GM21619 (cell line): Measurements from ENCODE around the gene SIDT2.
"Not testable (repeated sequence)": the region's sequence is repeated elsewhere in the genome, so short reads cannot be mapped to it uniquely, and the experiment has no call there.

Source experiments
- ATAC-seq: cut with Tn5 transposase; IDR thresholded peaks from one replicate; pipeline ENCODE4 v1.9.1; 2021; ENCODE audit not compliant: unreplicated experiment

SIDT2 gene

GRCh38 chr11:117202386-117203068 is 24.0 kb downstream of the SIDT2 start:
- ATAC-seq: no peak

- no peak for ATAC-seq
Observed at GRCh38 chr11:117203069-117203407, 24.5 kb downstream of the SIDT2 start.

- ATAC-seq: no peak
Observed at GRCh38 chr11:117204283-117205080, 25.9 kb downstream of the SIDT2 start.

- ATAC-seq: no peak
Observed at GRCh38 chr11:117205211-117205818, 26.8 kb downstream of the SIDT2 start.

GRCh38 chr11:117206111-117206510 is 27.6 kb downstream of the SIDT2 start:
- not testable (repeated sequence) for ATAC-seq

- ATAC-seq: not testable (repeated sequence)
Observed at GRCh38 chr11:117206859-117207258, 28.3 kb downstream of the SIDT2 start.

GRCh38 chr11:117207481-117207880 is 28.9 kb downstream of the SIDT2 start:
- not testable (repeated sequence) for ATAC-seq

- ATAC-seq: not testable (repeated sequence)
Observed at GRCh38 chr11:117208710-117209109, 30.2 kb downstream of the SIDT2 start.

GRCh38 chr11:117209351-117210125 is 31.0 kb downstream of the SIDT2 start:
- ATAC-seq: not testable (repeated sequence)

GRCh38 chr11:117210620-117211019 is 32.1 kb downstream of the SIDT2 start:
- no peak for ATAC-seq

- ATAC-seq: no peak
Observed at GRCh38 chr11:117212697-117213355, 34.3 kb downstream of the SIDT2 start.

GRCh38 chr11:117214404-117215110 is 36.0 kb downstream of the SIDT2 start:
- ATAC-seq: no peak

GRCh38 chr11:117217141-117218084 is 38.9 kb downstream of the SIDT2 start:
- no peak for ATAC-seq

- no peak for ATAC-seq
Observed at GRCh38 chr11:117218133-117218915, 39.8 kb downstream of the SIDT2 start.

- no peak for ATAC-seq
Observed at GRCh38 chr11:117219001-117219400, 40.5 kb downstream of the SIDT2 start.

GRCh38 chr11:117219455-117219854 is 40.9 kb downstream of the SIDT2 start:
- no peak for ATAC-seq

- no peak for ATAC-seq
Observed at GRCh38 chr11:117219995-117220394, 41.5 kb downstream of the SIDT2 start.

- no peak for ATAC-seq
Observed at GRCh38 chr11:117220568-117220967, 42.0 kb downstream of the SIDT2 start.
